Esophagus muscularis mucosa (tissue), 3 donors: Measurements from ENCODE around the gene PHACTR3.

ENCODE experiments used
- CTCF ChIP-seq, 3 experiments: fragments of 200-600 bp in 2 of 3; fragments of 450-650 bp in 1 of 3; sonication (generic) in 2 of 3; IDR thresholded peaks; one replicate each; pipeline ENCODE4 v1.5.1; 2017 to 2019; ENCODE audit warnings: antibody characterized with exemption in 3 of 3, mild to moderate bottlenecking in 2 of 3, moderate library complexity in 1 of 3
- POLR2A ChIP-seq: fragments of 450-650 bp; IDR thresholded peaks from one replicate; pipeline ENCODE4 v1.6.1; 2017; ENCODE audit warnings: antibody characterized with exemption, moderate library complexity, mild to moderate bottlenecking, low read depth

DNA sequence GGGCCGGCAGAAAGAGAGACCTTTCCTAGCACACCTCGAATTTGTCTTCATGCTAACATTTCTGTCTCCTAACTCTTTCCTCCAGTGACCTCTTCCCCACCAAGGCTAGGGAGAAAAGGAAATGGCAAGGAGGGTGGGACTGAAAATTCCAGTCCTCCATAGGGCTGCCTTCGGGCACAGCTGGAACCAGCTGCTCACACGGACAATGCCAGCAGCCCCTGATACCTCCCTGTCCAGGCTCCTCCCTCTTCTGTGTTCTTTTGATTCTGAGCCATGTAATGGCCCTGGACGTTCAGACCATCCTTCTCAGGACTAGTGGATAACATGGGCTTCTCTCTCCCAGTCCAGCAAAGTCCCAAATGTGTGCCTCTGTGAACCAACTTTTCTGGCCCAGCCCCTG is 29.1 kb upstream of the PHACTR3 start:
- TF ChIP-seq POLR2A (no peak), CTCF (IDR thresholded peaks at IDR 0.05) (no peak)
